ENCODE results near the gene SLC41A1. TPM values are rescaled to one million over a fixed set of nuclear protein-coding genes. Genes with fewer than 3 reads are reported as not detected.

SLC41A1 gene
- total RNA-seq, 4 donors from 2014 or later = 15.7 to 20.9 (median 18.6) TPM

- no peak overlapping the region for H3K27ac ChIP-seq
- TF ChIP-seq POLR2A (IDR thresholded peaks at IDR 0.05) (no peak), CTCF (IDR thresholded peaks at IDR 0.05) (no peak), EP300 (IDR thresholded peaks at IDR 0.05) (no peak)
- no peaks in the 10 kb centered on the region for H3K9me3 ChIP-seq
- H3K4me1 ChIP-seq = peaks cover 0 to 57% (median 7%) of the 10 kb centered on the region in 4 donors
- H3K27me3 ChIP-seq = no peaks in the 10 kb centered on the region
- H3K4me3 ChIP-seq = no peak overlapping the region
- no peak for DNase-seq (ENCODE audit: low spot score in 2 of 2)
- H3K36me3 ChIP-seq = peaks cover 0 to 32% (median 0%) of the 10 kb centered on the region in 3 donors
- 72 to 87% methylated on average over 4 of the region's 4 CpGs for WGBS, 2 donors
These were observed 9.0 kb downstream of the SLC41A1 start for GRCh38 chr1:205803986-205804385.

- Histone ChIP-seq H3K27me3 (no peaks in the 10 kb centered on the region), H3K9me3 (no peaks in the 10 kb centered on the region), H3K4me3 (no peak overlapping the region), H3K4me1 (peaks cover 0 to 45% (median 7%) of the 10 kb centered on the region in 4 donors), H3K27ac (no peak overlapping the region), H3K36me3 (peaks cover 0 to 48% (median 6%) of the 10 kb centered on the region in 3 donors)
- TF ChIP-seq POLR2A (IDR thresholded peaks at IDR 0.05) (no peak), CTCF (IDR thresholded peaks at IDR 0.05) (no peak), EP300 (IDR thresholded peaks at IDR 0.05) (no peak)
- no peak for DNase-seq (ENCODE audit: low spot score in 2 of 2)
- 92 to 96% methylated on average over 8 of the region's 8 CpGs for WGBS, 2 donors
These were observed 10.9 kb downstream of the SLC41A1 start for GRCh38 chr1:205802060-205802459.

DNA sequence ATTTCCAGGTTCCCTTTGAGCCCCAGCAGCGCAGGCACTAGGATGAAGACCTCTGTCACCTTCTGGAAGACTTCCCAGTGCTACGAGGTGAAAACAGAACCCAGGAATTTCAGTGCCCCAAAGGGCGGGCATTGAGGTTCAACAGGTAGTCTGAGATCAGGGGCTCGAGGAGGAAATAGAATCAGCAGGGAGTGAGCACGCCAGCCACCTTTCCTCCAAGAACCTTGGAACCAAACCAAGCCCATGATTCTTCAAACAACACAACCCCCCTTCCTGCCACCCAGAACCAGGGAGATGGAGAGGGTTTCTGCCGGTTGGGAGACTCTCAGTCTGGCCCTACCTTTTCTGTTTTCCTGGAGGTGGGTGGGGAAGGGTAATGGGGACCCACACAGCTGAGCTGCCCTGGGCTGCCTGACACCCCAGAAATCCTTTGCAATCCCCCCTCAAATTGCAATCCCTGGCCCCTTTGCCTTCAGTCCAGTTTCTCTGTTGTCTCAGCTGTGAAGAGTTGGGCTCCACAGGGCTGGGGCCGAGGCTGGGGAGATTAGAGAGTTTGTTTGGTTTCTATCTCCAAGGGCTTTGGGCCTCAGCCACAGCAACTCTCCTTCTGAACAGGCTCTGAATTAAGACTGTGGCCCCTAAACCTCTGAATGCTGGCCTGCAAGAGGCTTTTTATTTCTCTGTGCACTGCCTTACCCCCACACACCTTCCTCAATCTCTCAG is 11.9 kb downstream of the SLC41A1 start:
- WGBS, 2 donors = 64 to 72% methylated on average over 7 of the region's 7 CpGs
- Histone ChIP-seq H3K4me1 (peaks cover 0 to 40% (median 7%) of the 10 kb centered on the region in 4 donors), H3K9me3 (no peaks in the 10 kb centered on the region), H3K36me3 (peaks cover 0 to 57% (median 6%) of the 10 kb centered on the region in 3 donors), H3K4me3 (no peak overlapping the region), H3K27ac (peak overlapping the region in 1 of 4 donors; percentile 17), H3K27me3 (no peaks in the 10 kb centered on the region)
- DNase-seq (ENCODE audit: low spot score in 2 of 2) = no peak
- TF ChIP-seq EP300 (IDR thresholded peaks at IDR 0.05) = no peak
- no peak for TF ChIP-seq CTCF (IDR thresholded peaks at IDR 0.05)
- no peak for TF ChIP-seq POLR2A (IDR thresholded peaks at IDR 0.05)

- Histone ChIP-seq H3K4me3 (no peak overlapping the region), H3K27me3 (no peaks in the 10 kb centered on the region), H3K4me1 (peaks cover 0 to 33% (median 5%) of the 10 kb centered on the region in 4 donors), H3K27ac (peak overlapping the region in 1 of 4 donors; percentile 20), H3K36me3 (peaks cover 0 to 64% (median 6%) of the 10 kb centered on the region in 3 donors), H3K9me3 (no peaks in the 10 kb centered on the region)
- WGBS, 2 donors = 64 to 71% methylated on average over 7 of the region's 7 CpGs
- DNase-seq (ENCODE audit: low spot score in 2 of 2) = no peak
- TF ChIP-seq EP300 (IDR thresholded peaks at IDR 0.05) (no peak), CTCF (IDR thresholded peaks at IDR 0.05) (no peak)
These were observed 12.6 kb downstream of the SLC41A1 start for GRCh38 chr1:205800427-205800826.

DNA sequence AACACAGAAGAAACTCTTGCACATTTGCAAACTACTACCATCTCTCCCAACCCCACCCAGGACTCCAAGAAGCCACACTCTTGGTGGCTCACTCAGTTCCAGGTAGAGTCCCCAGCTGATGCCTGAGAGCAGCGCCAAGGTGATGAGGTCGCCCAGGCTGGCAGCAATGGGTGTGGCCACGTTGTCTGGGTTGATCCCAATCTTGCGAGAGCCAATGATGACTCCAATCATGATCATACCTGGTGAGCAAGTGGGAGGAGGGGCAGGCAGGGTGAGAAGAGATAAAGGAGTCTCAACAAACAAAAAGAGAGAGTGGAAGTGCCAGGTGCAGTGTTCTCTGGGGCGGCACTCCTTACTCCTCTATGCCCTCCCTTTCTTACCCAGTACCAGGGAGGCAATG is 14.4 kb downstream of the SLC41A1 start:
- 67 to 92% methylated on average over 5 of the region's 5 CpGs for WGBS, 2 donors
- Histone ChIP-seq H3K27me3 (no peaks in the 10 kb centered on the region), H3K36me3 (peaks cover 2 to 77% (median 6%) of the 10 kb centered on the region in 3 donors), H3K4me3 (no peak overlapping the region), H3K4me1 (peaks cover 0 to 19% (median 0%) of the 10 kb centered on the region in 4 donors), H3K9me3 (no peaks in the 10 kb centered on the region), H3K27ac (no peak overlapping the region)
- TF ChIP-seq CTCF (IDR thresholded peaks at IDR 0.05) = no peak
- no peak for TF ChIP-seq POLR2A (IDR thresholded peaks at IDR 0.05)
- no peak for TF ChIP-seq EP300 (IDR thresholded peaks at IDR 0.05)
- no peak for DNase-seq (ENCODE audit: low spot score in 2 of 2)

All from tibial nerve (tissue), 4 donors.